ENCODE results near the gene DYSF. TPM values are rescaled to one million over a fixed set of nuclear protein-coding genes. Genes with fewer than 3 reads are reported as not detected.

DYSF gene
- total RNA-seq, 1 donor from 2014 or later: 0.13 TPM

- no peaks in the 10 kb centered on the region for H3K9me3 Mint-ChIP-seq
- DNase-seq (no peak), ATAC-seq (ENCODE audit: low read depth) (no peak)
- H3K4me1 Mint-ChIP-seq: no peaks in the 10 kb centered on the region
- no peak for TF ChIP-seq CTCF (IDR thresholded peaks at IDR 0.05)
- CTCF ChIA-PET: no interaction called here
- H3K27me3 Mint-ChIP-seq: no peaks in the 10 kb centered on the region
- H3K27ac Mint-ChIP-seq: no peak overlapping the region
- intact Hi-C loops (cut with micrococcal nuclease): no loop called here
- POLR2A ChIA-PET: no interaction called here
- H3K36me3 Mint-ChIP-seq (ENCODE audit: low read depth): no peaks in the 10 kb centered on the region
- no peak overlapping the region for H3K4me3 Mint-ChIP-seq
These were observed 49.8 kb downstream of the DYSF start for GRCh38 chr2:71502941-71503738.

GRCh38 chr2:71503837-71504236 lies 50.5 kb downstream of the DYSF start:
- POLR2A ChIA-PET: no interaction called here
- no peaks in the 10 kb centered on the region for H3K27me3 Mint-ChIP-seq
- intact Hi-C loops (cut with micrococcal nuclease): no loop called here
- DNase-seq: no peak
- CTCF ChIA-PET: interaction anchor here (1.6 kb wide), 1 partner anchor 204 kb away, joined by 7 read pairs; no protein-coding TSS in a partner anchor
- no peak overlapping the region for H3K4me3 Mint-ChIP-seq
- TF ChIP-seq CTCF (IDR thresholded peaks at IDR 0.05): no peak
- no peaks in the 10 kb centered on the region for H3K9me3 Mint-ChIP-seq
- no peak overlapping the region for H3K27ac Mint-ChIP-seq
- no peaks in the 10 kb centered on the region for H3K4me1 Mint-ChIP-seq
- no peaks in the 10 kb centered on the region for H3K36me3 Mint-ChIP-seq (ENCODE audit: low read depth)
- no peak for ATAC-seq (ENCODE audit: low read depth)

GRCh38 chr2:71504611-71505010 lies 51.2 kb downstream of the DYSF start:
- no peaks in the 10 kb centered on the region for H3K27me3 Mint-ChIP-seq
- intact Hi-C loops (cut with micrococcal nuclease): no loop called here

GRCh38 chr2:71505086-71505769 lies 51.9 kb downstream of the DYSF start:
- DNase-seq (no peak), ATAC-seq (ENCODE audit: low read depth) (no peak)
- Mint-ChIP-seq H3K4me1 (peaks cover 2% of the 10 kb centered on the region), H3K36me3 (ENCODE audit: low read depth) (no peaks in the 10 kb centered on the region), H3K27ac (no peak overlapping the region), H3K9me3 (no peaks in the 10 kb centered on the region), H3K4me3 (no peak overlapping the region), H3K27me3 (peaks cover 3% of the 10 kb centered on the region)
- no peak for TF ChIP-seq CTCF (IDR thresholded peaks at IDR 0.05)
- ChIA-PET POLR2A (no interaction called here), CTCF (interaction anchor here (1.6 to 2.5 kb wide), 2 partner anchors 206 kb away, joined by 7 to 14 read pairs; no protein-coding TSS in a partner anchor)
- intact Hi-C loops (cut with micrococcal nuclease): no loop called here

More at GRCh38 chr2:71504611-71505010, 51.2 kb downstream of the DYSF start:
- Mint-ChIP-seq H3K36me3 (ENCODE audit: low read depth) (no peaks in the 10 kb centered on the region), H3K4me3 (no peak overlapping the region), H3K4me1 (no peaks in the 10 kb centered on the region), H3K27ac (no peak overlapping the region), H3K9me3 (no peaks in the 10 kb centered on the region)
- no peak for DNase-seq
- no peak for ATAC-seq (ENCODE audit: low read depth)
- TF ChIP-seq CTCF (IDR thresholded peaks at IDR 0.05): no peak
- ChIA-PET CTCF (interaction anchor here (1.6 kb wide), 1 partner anchor 205 kb away, joined by 7 read pairs; no protein-coding TSS in a partner anchor), POLR2A (no interaction called here)

- intact Hi-C loops (cut with micrococcal nuclease): no loop called here
- TF ChIP-seq CTCF (IDR thresholded peaks at IDR 0.05): no peak
- Mint-ChIP-seq H3K36me3 (ENCODE audit: low read depth) (no peaks in the 10 kb centered on the region), H3K9me3 (no peaks in the 10 kb centered on the region), H3K4me3 (no peak overlapping the region), H3K27me3 (peaks cover 5% of the 10 kb centered on the region), H3K4me1 (peaks cover 2% of the 10 kb centered on the region), H3K27ac (no peak overlapping the region)
- DNase-seq (no peak), ATAC-seq (ENCODE audit: low read depth) (no peak)
- POLR2A ChIA-PET: no interaction called here
- CTCF ChIA-PET: interaction anchor here (2.5 kb wide), 1 partner anchor 206 kb away, joined by 14 read pairs; no protein-coding TSS in a partner anchor
These were observed 52.4 kb downstream of the DYSF start for GRCh38 chr2:71505770-71506140.
